Lung (tissue), 12 donors: Measurements from ENCODE around the gene SHB. TPM values are rescaled to one million over a fixed set of nuclear protein-coding genes. Genes with fewer than 3 reads are reported as not detected.

Experiments used
- ATAC-seq: fragments of 200-7000 bp; cut with Tn5 transposase; one replicate; pipeline ENCODE4 v1.9.1; 2020; ENCODE audit warnings: moderate number of reproducible peaks; ENCODE audit not compliant: insufficient read depth, low FRiP score
- DNase-seq, 3 donors: peaks; one replicate each; pipeline ENCODE4 v3.0.0-alpha.2; 2013 to 2017
- H3K27ac ChIP-seq, 2 donors: one replicate each; pipeline ENCODE4 v1.5.1; 2013; ENCODE audit warnings: mild to moderate bottlenecking in 2 of 2, moderate library complexity in 2 of 2, control low read depth in 1 of 2, inconsistent platforms in 1 of 2, low read depth in 1 of 2, low read length in 1 of 2
- H3K27me3 ChIP-seq, 3 donors: one replicate each; pipeline ENCODE4 v1.5.1; 2013; ENCODE audit warnings: low read length in 2 of 3; ENCODE audit not compliant: control insufficient read depth in 3 of 3, insufficient read depth in 3 of 3
- H3K36me3 ChIP-seq, 4 donors: one replicate each; pipeline ENCODE4 v1.5.1; 2013; ENCODE audit warnings: low read length in 4 of 4, mild to moderate bottlenecking in 1 of 4, moderate library complexity in 1 of 4; ENCODE audit not compliant: control insufficient read depth in 4 of 4, insufficient read depth in 4 of 4
- H3K4me1 ChIP-seq, 5 donors: one replicate each; pipeline ENCODE4 v1.5.1; 2013; ENCODE audit warnings: low read length in 5 of 5, mild to moderate bottlenecking in 2 of 5, moderate library complexity in 1 of 5; ENCODE audit not compliant: control insufficient read depth in 5 of 5, insufficient read depth in 5 of 5
- H3K4me3 ChIP-seq: one replicate; pipeline ENCODE4 v1.5.1; 2013; ENCODE audit warnings: mild to moderate bottlenecking, control low read depth, moderate library complexity
- H3K9ac ChIP-seq, 2 donors: one replicate each; pipeline ENCODE4 v1.5.1; 2013; ENCODE audit warnings: low read length in 2 of 2, control low read depth in 1 of 2; ENCODE audit not compliant: insufficient read depth in 1 of 2
- H3K9me3 ChIP-seq, 4 donors: one replicate each; pipeline ENCODE4 v1.5.1; 2013; ENCODE audit warnings: low read length in 3 of 4, mild to moderate bottlenecking in 1 of 4, moderate library complexity in 1 of 4; ENCODE audit not compliant: control insufficient read depth in 4 of 4, insufficient read depth in 3 of 4
- WGBS, 2 donors: extraction: QIAGEN DNeasy Blood & Tissue Kit; methylation state at CpG; one replicate each; pipeline ENCODE4 v1.1.7; 2013; 5-methylcytosine and 5-hydroxymethylcytosine counted together
- polyA plus RNA-seq, 2 donors: library from polyadenylated mRNA; stranded (reverse); fragments of 200-250 nt; gene quantifications; one replicate each; pipeline ENCODE4 v1.2.1, GENCODE V29; 2013
- total RNA-seq, 2 donors: library from RNA; depleted of rRNA in 1 of 2; stranded (reverse); fragments of >200 nt in 1 of 2; gene quantifications; one replicate each; pipeline ENCODE4 v1.2.1, GENCODE V29; 2014 to 2021
- TF ChIP-seq, protein P1 (sequence below): IDR thresholded peaks from 2 replicates; pipeline ENCODE4 v1.5.1; 2012; ENCODE audit warnings: mild to moderate bottlenecking; ENCODE audit errors: control extremely low read depth, extremely low read depth
- donor health status: control.
- donor health status: control.
- donor health status: Bipolar disorder and iron deficiency.
- donor health status: healthy.
- donor health status: DM: yes; HTN: yes; CAD: no.

SHB gene
- total and polyA plus RNA-seq, 4 donors = 10.8 to 32.3 (median 14.4) TPM

DNA sequence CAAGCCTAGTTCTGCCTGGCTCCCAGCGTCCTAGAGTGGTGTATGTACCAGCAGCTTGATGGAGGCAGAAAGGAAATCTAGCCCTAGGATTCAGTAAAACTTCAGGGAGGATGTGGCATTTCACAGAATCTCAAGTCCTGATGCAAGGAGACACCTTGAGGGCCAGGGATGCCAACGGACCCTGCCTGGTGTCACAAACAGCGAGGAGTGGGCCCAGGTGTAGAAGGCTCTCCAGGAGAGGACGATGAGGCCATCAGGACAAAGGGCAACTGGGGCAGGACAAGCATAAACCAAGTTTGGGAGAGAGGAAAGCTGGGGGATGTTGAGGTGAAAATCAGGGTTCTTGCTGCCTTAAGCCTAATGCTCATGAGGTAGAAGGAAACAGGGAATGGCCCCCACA, 83.0 kb downstream of the SHB start:
- 90 to 97% methylated on average over 4 of the region's 4 CpGs for WGBS, 2 donors
- TF ChIP-seq, protein P1, sequence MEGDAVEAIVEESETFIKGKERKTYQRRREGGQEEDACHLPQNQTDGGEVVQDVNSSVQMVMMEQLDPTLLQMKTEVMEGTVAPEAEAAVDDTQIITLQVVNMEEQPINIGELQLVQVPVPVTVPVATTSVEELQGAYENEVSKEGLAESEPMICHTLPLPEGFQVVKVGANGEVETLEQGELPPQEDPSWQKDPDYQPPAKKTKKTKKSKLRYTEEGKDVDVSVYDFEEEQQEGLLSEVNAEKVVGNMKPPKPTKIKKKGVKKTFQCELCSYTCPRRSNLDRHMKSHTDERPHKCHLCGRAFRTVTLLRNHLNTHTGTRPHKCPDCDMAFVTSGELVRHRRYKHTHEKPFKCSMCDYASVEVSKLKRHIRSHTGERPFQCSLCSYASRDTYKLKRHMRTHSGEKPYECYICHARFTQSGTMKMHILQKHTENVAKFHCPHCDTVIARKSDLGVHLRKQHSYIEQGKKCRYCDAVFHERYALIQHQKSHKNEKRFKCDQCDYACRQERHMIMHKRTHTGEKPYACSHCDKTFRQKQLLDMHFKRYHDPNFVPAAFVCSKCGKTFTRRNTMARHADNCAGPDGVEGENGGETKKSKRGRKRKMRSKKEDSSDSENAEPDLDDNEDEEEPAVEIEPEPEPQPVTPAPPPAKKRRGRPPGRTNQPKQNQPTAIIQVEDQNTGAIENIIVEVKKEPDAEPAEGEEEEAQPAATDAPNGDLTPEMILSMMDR = no peak
- H3K9ac ChIP-seq = no peak overlapping the region
- peaks cover 0 to 6% (median 0%) of the 10 kb centered on the region in 4 donors for H3K36me3 ChIP-seq
- DNase-seq (no peak), ATAC-seq (no peak)
- no peak overlapping the region for H3K4me3 ChIP-seq
- H3K27ac ChIP-seq = no peak overlapping the region
- peaks cover 12 to 52% (median 20%) of the 10 kb centered on the region in 5 donors for H3K4me1 ChIP-seq
- H3K9me3 ChIP-seq = no peaks in the 10 kb centered on the region
- H3K27me3 ChIP-seq = no peaks in the 10 kb centered on the region

DNA sequence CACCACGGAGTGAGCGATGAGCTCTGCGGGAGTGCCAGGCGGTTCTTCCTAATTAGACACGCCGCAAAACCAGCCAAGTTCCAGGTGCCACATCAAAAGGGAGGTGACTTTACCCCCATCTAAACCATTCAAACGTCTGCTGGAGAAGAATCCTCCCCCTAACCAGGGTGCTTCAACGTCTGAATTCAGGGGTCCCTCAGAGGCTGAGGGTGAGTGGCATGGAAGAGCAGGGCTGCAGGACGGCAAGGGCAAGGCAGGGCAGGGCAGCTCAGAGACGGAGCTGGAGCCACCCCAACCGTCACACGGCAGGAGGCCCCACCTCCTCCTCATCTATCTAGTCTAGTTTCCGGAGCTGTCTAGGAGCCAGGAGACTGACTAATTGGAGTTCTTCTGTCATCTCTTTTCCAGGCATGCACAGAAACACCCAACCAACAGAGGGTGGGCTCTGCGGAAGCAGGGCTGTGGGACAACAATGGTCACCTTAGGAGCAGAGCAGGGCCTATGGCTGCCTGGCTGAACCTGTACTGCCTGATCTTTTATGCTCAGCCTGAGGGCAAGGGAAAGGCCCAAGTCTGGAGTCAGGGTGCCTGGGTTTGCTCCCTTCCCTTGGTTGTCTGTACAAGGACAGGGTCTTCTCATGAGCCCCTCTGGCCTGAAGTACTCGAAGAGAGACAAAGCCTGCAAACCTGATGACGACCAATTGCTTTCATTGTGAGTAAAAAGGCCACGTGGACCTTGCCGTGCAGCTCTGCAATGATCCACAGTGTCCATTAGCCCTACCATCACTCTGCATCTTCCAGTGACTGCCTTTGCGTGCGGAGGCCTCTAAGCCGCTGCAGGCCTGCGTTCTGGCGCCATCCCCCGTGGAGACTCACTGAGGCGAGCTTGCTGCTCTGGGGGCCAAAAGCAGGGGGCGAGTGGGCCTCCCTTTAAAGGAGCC, 84.1 kb downstream of the SHB start:
- no peak overlapping the region for H3K9ac ChIP-seq
- no peak overlapping the region for H3K4me3 ChIP-seq
- ATAC-seq (no peak), DNase-seq (peak in 1 of 3 donors; percentile 69)
- TF ChIP-seq, protein P1 = no peak
- H3K27ac ChIP-seq = peak overlapping the region in 1 of 2 donors; percentile 35
- WGBS, 2 donors = 67 to 77% methylated on average over 26 of the region's 26 CpGs
- H3K9me3 ChIP-seq = no peaks in the 10 kb centered on the region
- peaks cover 12 to 48% (median 20%) of the 10 kb centered on the region in 5 donors for H3K4me1 ChIP-seq
- H3K27me3 ChIP-seq = no peaks in the 10 kb centered on the region
- peaks cover 0 to 6% (median 0%) of the 10 kb centered on the region in 4 donors for H3K36me3 ChIP-seq

DNA sequence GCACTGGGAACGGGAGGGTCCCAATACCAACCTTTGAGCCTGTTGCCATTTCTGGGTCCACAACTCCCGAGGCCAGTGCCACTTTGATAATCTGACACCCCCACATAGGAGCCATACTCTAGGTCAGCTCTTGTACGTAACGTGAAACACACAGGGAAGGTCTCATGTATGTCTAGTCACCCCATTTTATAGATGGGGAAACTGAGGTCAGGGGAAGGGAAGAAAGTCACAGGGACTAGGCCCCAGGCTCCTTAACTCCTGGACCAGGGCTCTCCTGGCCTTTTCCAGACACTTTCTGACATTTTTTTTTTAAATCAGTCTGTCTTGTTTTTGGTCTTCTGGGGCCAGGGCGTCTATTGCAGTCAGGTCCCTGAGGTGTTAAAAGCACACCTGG, 84.8 kb downstream of the SHB start:
- TF ChIP-seq, protein P1 = no peak

More for the DNA sequence above, 84.8 kb downstream of the SHB start:
- DNase-seq (no peak), ATAC-seq (no peak)
- Histone ChIP-seq H3K27me3 (no peaks in the 10 kb centered on the region), H3K4me3 (no peak overlapping the region), H3K9me3 (no peaks in the 10 kb centered on the region), H3K4me1 (peaks cover 12 to 46% (median 20%) of the 10 kb centered on the region in 5 donors), H3K9ac (no peak overlapping the region), H3K36me3 (peaks cover 0 to 6% (median 0%) of the 10 kb centered on the region in 4 donors), H3K27ac (no peak overlapping the region)
- 94 to 95% methylated on average over 5 of the region's 5 CpGs for whole genome bisulfite sequencing, 2 donors
